ENCODE results near the gene FRMD4A. TPM values are rescaled to one million over a fixed set of nuclear protein-coding genes. Genes with fewer than 3 reads are reported as not detected.
A peak's percentile ranks its signal among the peaks of the same experiment; 100 is the strongest.

The FRMD4A gene
- total and polyA plus RNA-seq, 5 donors from 2014 or later: 0.34 to 2.4 (median 0.54) TPM

DNA sequence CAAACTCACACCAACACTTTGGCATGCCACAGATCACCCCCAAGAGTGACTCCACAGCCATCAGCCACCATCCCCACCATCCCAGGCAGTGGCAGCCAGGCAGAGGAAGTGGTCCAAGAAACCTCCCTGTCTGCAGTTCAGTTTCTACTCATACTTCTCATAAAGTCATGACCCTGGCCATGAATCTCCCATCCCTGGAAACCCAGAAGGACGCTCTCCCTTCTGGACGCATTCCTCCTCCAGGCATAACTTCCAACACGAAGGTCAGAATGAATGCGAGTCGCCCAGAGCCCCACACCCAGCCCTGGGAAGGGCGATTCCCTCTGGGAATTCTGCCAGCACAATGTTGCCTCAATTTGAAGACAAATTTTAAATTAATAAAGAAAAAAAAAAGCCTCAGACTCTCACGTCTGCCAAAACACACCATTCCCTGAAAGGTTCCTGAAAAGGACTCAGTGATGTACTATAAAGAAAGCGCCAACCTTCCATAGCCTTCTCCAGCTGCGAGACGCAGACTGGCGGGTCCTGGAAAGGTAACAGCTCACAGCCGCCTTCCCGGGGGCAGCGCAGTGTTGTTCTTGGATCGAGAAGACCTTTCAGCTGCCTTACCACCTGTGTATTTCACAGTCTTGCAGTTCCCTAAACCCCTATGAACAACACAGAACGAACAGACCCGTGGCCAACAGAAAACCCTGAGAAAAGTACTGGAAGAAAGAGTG is 307.6 kb downstream of the FRMD4A start:
- no peak for ATAC-seq (ENCODE audit: low read depth in 2 of 2)
- H3K27ac Mint-ChIP-seq: no peak overlapping the region

DNA sequence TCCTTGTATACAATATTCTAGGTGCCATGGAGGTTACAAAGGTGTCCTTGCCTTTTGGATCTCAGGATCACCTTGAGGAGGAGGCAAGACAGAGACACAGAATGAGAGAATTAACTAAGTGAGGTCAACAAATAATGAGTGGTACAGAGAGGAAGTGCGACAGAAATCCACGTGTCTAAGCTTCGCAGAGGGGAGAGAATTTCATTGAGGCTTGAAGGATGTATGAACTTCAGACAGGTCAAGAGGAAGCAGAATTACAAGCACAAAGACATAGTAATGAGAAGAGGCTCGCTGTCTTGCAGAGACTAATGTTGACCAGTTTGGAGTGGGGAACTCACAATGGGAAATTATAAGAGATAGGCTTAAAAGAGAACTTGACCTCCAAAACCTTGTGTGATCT is 308.7 kb downstream of the FRMD4A start:
- Mint-ChIP-seq H3K9me3 (peaks cover 0 to 11% (median 3%) of the 10 kb centered on the region in 7 donors), H3K36me3 (peaks cover 4% of the 10 kb centered on the region), H3K4me1 (peaks cover 3 to 24% (median 5%) of the 10 kb centered on the region in 4 donors), H3K4me3 (peak overlapping the region in 1 of 4 donors; percentile 5), H3K27me3 (peaks cover 10% of the 10 kb centered on the region), H3K27ac (no peak overlapping the region)
- no peak for DNase-seq
- Histone ChIP-seq H3K9me3 (ENCODE audit: control insufficient read depth in 2 of 2, low read length in 2 of 2) (peaks cover 6 to 12% of the 10 kb centered on the region in 2 experiments), H3K36me3 (ENCODE audit: control insufficient read depth, insufficient read depth, low read length) (no peaks in the 10 kb centered on the region), H3K27me3 (ENCODE audit: control insufficient read depth, insufficient read depth, low read length) (no peaks in the 10 kb centered on the region), H3K4me1 (ENCODE audit: control insufficient read depth, insufficient read depth, low read length, poor library complexity, severe bottlenecking) (no peaks in the 10 kb centered on the region), H3K4me3 (ENCODE audit: low read depth, low read length) (no peak overlapping the region), H3K27ac (ENCODE audit: insufficient read depth, low read length, poor library complexity, severe bottlenecking) (no peak overlapping the region)
- no peak for ATAC-seq (ENCODE audit: low read depth in 2 of 2)

More for the DNA sequence above, 307.6 kb downstream of the FRMD4A start:
- Histone ChIP-seq H3K27ac (ENCODE audit: insufficient read depth, low read length, poor library complexity, severe bottlenecking) (no peak overlapping the region), H3K9me3 (ENCODE audit: control insufficient read depth in 2 of 2, low read length in 2 of 2) (peaks cover 6 to 12% of the 10 kb centered on the region in 2 experiments), H3K4me3 (ENCODE audit: low read depth, low read length) (no peak overlapping the region), H3K4me1 (ENCODE audit: control insufficient read depth, insufficient read depth, low read length, poor library complexity, severe bottlenecking) (no peaks in the 10 kb centered on the region), H3K27me3 (ENCODE audit: control insufficient read depth, insufficient read depth, low read length) (peaks cover 2% of the 10 kb centered on the region), H3K36me3 (ENCODE audit: control insufficient read depth, insufficient read depth, low read length) (no peaks in the 10 kb centered on the region)
- DNase-seq: no peak
- Mint-ChIP-seq H3K36me3 (peaks cover 4% of the 10 kb centered on the region), H3K27me3 (peaks cover 10% of the 10 kb centered on the region), H3K4me3 (no peak overlapping the region), H3K9me3 (peaks cover 0 to 9% (median 3%) of the 10 kb centered on the region in 7 donors), H3K4me1 (peaks cover 3 to 24% (median 5%) of the 10 kb centered on the region in 4 donors)

DNA sequence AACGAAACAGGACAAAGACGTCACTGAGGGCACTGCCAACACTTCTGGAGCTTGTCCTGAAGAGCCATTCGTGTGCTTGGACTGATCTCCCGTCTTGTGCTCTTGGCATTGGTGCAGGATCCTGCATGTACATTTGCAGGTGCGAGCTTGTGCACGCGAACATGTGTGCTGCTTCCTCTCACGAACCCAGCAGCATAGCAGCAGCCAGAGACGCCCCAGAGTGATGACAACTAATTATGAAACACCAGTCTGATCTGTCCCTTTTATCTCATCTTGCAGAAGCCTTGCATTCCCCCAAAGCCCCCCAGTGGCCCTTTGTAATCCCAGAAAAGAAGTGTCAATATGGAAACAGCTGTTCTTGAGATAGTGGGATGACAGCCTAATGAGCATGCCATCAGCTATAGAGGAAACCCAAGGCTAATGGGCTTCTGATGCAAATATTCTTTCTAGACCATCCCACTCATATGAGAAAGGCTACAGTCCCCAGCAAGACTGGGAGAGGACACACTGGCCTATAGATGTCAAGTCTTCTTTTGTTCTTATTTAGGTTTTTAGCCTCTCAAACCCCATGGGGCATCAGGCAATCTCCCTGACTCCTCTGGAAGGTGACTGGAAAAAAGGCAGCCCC is 310.6 kb downstream of the FRMD4A start:
- H3K27me3 Mint-ChIP-seq: peaks cover 5% of the 10 kb centered on the region
- peaks cover 6 to 12% of the 10 kb centered on the region in 2 experiments for H3K9me3 ChIP-seq (ENCODE audit: control insufficient read depth in 2 of 2, low read length in 2 of 2)
- ATAC-seq (ENCODE audit: low read depth in 2 of 2): no peak
- H3K4me1 ChIP-seq (ENCODE audit: control insufficient read depth, insufficient read depth, low read length, poor library complexity, severe bottlenecking): no peaks in the 10 kb centered on the region
- no peak overlapping the region for H3K4me3 ChIP-seq (ENCODE audit: low read depth, low read length)
- H3K36me3 Mint-ChIP-seq: peaks cover 4% of the 10 kb centered on the region
- peaks cover 0 to 11% (median 3%) of the 10 kb centered on the region in 7 donors for H3K9me3 Mint-ChIP-seq
- DNase-seq: no peak
- peaks cover 3% of the 10 kb centered on the region for H3K27me3 ChIP-seq (ENCODE audit: control insufficient read depth, insufficient read depth, low read length)
- no peak overlapping the region for H3K27ac Mint-ChIP-seq
- H3K4me3 Mint-ChIP-seq: no peak overlapping the region
- no peaks in the 10 kb centered on the region for H3K36me3 ChIP-seq (ENCODE audit: control insufficient read depth, insufficient read depth, low read length)
- no peak overlapping the region for H3K27ac ChIP-seq (ENCODE audit: insufficient read depth, low read length, poor library complexity, severe bottlenecking)
- H3K4me1 Mint-ChIP-seq: peaks cover 3 to 38% (median 9%) of the 10 kb centered on the region in 4 donors

DNA sequence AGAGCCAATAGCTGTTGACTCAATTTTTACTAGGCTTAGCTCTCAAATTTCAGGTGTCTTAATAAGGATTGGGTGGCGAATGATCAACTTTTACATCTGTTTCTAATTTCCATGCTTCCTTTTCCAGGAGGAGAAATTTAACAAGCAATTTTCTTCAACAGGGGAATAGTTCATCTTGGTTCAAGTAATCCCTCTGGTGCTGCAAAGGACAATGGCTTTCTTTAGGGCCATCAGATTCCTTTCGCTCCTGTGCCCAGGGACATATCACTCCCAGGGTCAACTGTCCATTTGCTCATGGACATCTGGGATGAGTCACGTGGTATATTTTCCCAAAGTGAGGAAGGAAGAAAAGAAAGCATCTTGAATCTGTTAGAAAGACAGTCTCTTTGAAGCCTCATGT is 313.3 kb downstream of the FRMD4A start:
- no peak overlapping the region for H3K4me3 ChIP-seq (ENCODE audit: low read depth, low read length)
- Mint-ChIP-seq H3K4me3 (no peak overlapping the region), H3K9me3 (peaks cover 0 to 11% (median 3%) of the 10 kb centered on the region in 7 donors), H3K4me1 (peaks cover 3 to 25% (median 8%) of the 10 kb centered on the region in 4 donors), H3K36me3 (peaks cover 4% of the 10 kb centered on the region), H3K27ac (no peak overlapping the region), H3K27me3 (no peaks in the 10 kb centered on the region)
- DNase-seq (no peak), ATAC-seq (ENCODE audit: low read depth in 2 of 2) (no peak)
- H3K4me1 ChIP-seq (ENCODE audit: control insufficient read depth, insufficient read depth, low read length, poor library complexity, severe bottlenecking): no peaks in the 10 kb centered on the region
- peaks cover 3% of the 10 kb centered on the region for H3K27me3 ChIP-seq (ENCODE audit: control insufficient read depth, insufficient read depth, low read length)
- no peaks in the 10 kb centered on the region for H3K36me3 ChIP-seq (ENCODE audit: control insufficient read depth, insufficient read depth, low read length)
- no peak overlapping the region for H3K27ac ChIP-seq (ENCODE audit: insufficient read depth, low read length, poor library complexity, severe bottlenecking)
- peaks cover 6 to 12% of the 10 kb centered on the region in 2 experiments for H3K9me3 ChIP-seq (ENCODE audit: control insufficient read depth in 2 of 2, low read length in 2 of 2)

DNA sequence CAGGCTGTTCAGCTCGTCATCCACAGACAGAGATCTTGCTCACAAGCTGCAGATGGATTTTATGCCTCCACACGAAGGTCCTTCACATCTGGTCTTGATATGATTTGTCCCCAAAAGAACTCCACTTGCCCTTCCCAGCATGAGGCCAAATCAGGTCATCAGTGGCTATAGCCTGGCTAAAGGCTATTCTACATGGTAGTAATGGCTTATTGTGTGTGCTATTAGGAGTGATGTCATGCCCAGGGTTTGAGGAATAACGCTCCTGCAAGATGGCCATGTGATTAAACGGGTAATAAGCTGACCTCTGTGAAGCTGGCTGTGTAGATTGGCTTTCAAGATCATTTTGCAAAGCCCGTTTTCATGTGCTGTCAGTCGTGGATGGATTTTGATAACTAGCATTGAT is 313.8 kb downstream of the FRMD4A start:
- Histone ChIP-seq H3K4me3 (ENCODE audit: low read depth, low read length) (no peak overlapping the region), H3K27me3 (ENCODE audit: control insufficient read depth, insufficient read depth, low read length) (peaks cover 3% of the 10 kb centered on the region), H3K4me1 (ENCODE audit: control insufficient read depth, insufficient read depth, low read length, poor library complexity, severe bottlenecking) (no peaks in the 10 kb centered on the region), H3K36me3 (ENCODE audit: control insufficient read depth, insufficient read depth, low read length) (no peaks in the 10 kb centered on the region), H3K9me3 (ENCODE audit: control insufficient read depth in 2 of 2, low read length in 2 of 2) (peaks cover 6 to 12% of the 10 kb centered on the region in 2 experiments), H3K27ac (ENCODE audit: insufficient read depth, low read length, poor library complexity, severe bottlenecking) (no peak overlapping the region)
- DNase-seq: no peak
- Mint-ChIP-seq H3K27me3 (no peaks in the 10 kb centered on the region), H3K4me1 (peaks cover 2 to 23% (median 7%) of the 10 kb centered on the region in 4 donors), H3K9me3 (peaks cover 0 to 11% (median 3%) of the 10 kb centered on the region in 7 donors), H3K36me3 (peaks cover 4% of the 10 kb centered on the region), H3K27ac (no peak overlapping the region), H3K4me3 (no peak overlapping the region)
- ATAC-seq (ENCODE audit: low read depth in 2 of 2): no peak

DNA sequence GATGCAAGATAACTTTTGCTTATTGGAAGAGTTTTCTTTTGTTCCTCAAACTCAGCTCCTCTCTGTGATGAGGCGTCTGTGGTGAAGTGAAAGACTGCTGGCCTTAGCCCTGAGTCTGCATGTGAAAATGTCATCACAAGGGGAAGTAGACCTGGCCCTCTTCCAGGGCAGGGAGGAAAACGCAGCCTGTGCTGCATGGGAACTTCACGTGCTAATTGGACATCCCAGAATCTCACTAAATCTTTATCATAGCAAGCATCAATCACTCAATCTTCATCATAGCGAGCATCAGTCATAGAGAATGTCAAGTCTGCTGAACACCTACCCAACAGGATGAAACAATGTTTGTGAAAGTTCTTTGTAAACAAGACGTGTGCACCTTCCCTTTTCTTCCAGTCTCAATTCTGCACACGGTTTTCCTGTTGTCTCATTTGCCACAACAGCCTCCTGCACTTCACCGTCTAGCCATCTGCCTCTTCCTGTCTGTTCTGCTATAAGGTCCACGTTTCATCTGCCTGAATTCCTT is 314.6 kb downstream of the FRMD4A start:
- Histone ChIP-seq H3K27ac (ENCODE audit: insufficient read depth, low read length, poor library complexity, severe bottlenecking) (no peak overlapping the region), H3K9me3 (ENCODE audit: control insufficient read depth in 2 of 2, low read length in 2 of 2) (peaks cover 6 to 12% of the 10 kb centered on the region in 2 experiments), H3K27me3 (ENCODE audit: control insufficient read depth, insufficient read depth, low read length) (peaks cover 3% of the 10 kb centered on the region), H3K4me1 (ENCODE audit: control insufficient read depth, insufficient read depth, low read length, poor library complexity, severe bottlenecking) (no peaks in the 10 kb centered on the region), H3K36me3 (ENCODE audit: control insufficient read depth, insufficient read depth, low read length) (no peaks in the 10 kb centered on the region), H3K4me3 (ENCODE audit: low read depth, low read length) (no peak overlapping the region)
- Mint-ChIP-seq H3K4me1 (peaks cover 0 to 29% (median 6%) of the 10 kb centered on the region in 4 donors), H3K27ac (peak overlapping the region in 1 of 3 donors; percentile 42), H3K36me3 (peaks cover 4% of the 10 kb centered on the region), H3K27me3 (no peaks in the 10 kb centered on the region), H3K9me3 (peaks cover 0 to 11% (median 3%) of the 10 kb centered on the region in 7 donors), H3K4me3 (peak overlapping the region in 1 of 4 donors; percentile 30)
- ATAC-seq (ENCODE audit: low read depth in 2 of 2) (peak in 1 of 2 donors; percentile 48), DNase-seq (no peak)

DNA sequence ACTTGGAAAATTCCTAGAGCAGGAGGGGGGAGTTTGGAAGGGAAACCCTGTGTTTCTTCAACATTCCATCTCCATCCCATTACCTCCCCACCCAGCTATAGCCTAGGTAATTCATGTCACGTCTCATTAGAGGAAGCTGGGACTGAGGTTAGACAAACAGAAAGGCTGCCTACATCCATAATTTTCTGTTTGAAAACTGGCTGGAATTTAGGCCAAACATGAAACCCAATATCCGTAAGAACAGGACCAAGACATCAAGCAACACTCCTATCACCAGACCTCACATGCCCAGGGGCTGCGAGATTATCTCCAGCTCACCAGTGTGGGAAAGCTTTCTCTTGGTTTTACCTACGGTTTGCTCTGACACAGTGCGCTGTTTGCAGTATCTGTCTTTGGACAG is 316.3 kb downstream of the FRMD4A start:
- H3K4me1 Mint-ChIP-seq: peaks cover 5 to 45% (median 14%) of the 10 kb centered on the region in 4 donors
- DNase-seq (no peak), ATAC-seq (ENCODE audit: low read depth in 2 of 2) (no peak)
- H3K27ac Mint-ChIP-seq: no peak overlapping the region
- peaks cover 4% of the 10 kb centered on the region for H3K36me3 Mint-ChIP-seq
- H3K27me3 Mint-ChIP-seq: peaks cover 4% of the 10 kb centered on the region
- H3K27me3 ChIP-seq (ENCODE audit: control insufficient read depth, insufficient read depth, low read length): peaks cover 3% of the 10 kb centered on the region
- no peaks in the 10 kb centered on the region for H3K36me3 ChIP-seq (ENCODE audit: control insufficient read depth, insufficient read depth, low read length)
- no peak overlapping the region for H3K4me3 ChIP-seq (ENCODE audit: low read depth, low read length)
- H3K4me1 ChIP-seq (ENCODE audit: control insufficient read depth, insufficient read depth, low read length, poor library complexity, severe bottlenecking): peaks cover 8% of the 10 kb centered on the region
- H3K4me3 Mint-ChIP-seq: no peak overlapping the region
- no peak overlapping the region for H3K27ac ChIP-seq (ENCODE audit: insufficient read depth, low read length, poor library complexity, severe bottlenecking)
- peaks cover 6 to 8% of the 10 kb centered on the region in 2 experiments for H3K9me3 ChIP-seq (ENCODE audit: control insufficient read depth in 2 of 2, low read length in 2 of 2)
- peaks cover 0 to 11% (median 3%) of the 10 kb centered on the region in 7 donors for H3K9me3 Mint-ChIP-seq
